K562 (cell line): ENCODE data around the gene TM7SF3. TPM values are rescaled to one million over a fixed set of nuclear protein-coding genes. Genes with fewer than 3 reads are reported as not detected.

Experiments used
- MGA ChIP-seq: fragments of 450-650 bp; IDR thresholded peaks from 2 replicates; pipeline ENCODE4 v1.6.1; 2016; ENCODE audit warnings: mild to moderate bottlenecking, moderate library complexity
- NCOA2 ChIP-seq, 2 experiments: fragments of 450-650 bp; IDR thresholded peaks; 2 replicates each; pipeline ENCODE4 v1.6.1; 2018; ENCODE audit warnings: mild to moderate bottlenecking in 2 of 2, moderate library complexity in 1 of 2; ENCODE audit not compliant: partially characterized antibody in 2 of 2
- SIN3A ChIP-seq, 2 experiments: fragments of 150-350 bp in 1 of 2; IDR thresholded peaks; 2 replicates each; pipeline ENCODE4 v1.6.1; 2011 to 2016; ENCODE audit warnings: borderline replicate concordance in 2 of 2, low read depth in 2 of 2, low read length in 2 of 2, mild to moderate bottlenecking in 2 of 2, moderate library complexity in 2 of 2; ENCODE audit not compliant: control insufficient read depth in 1 of 2
- SP1 ChIP-seq: sonication (generic); formaldehyde crosslinking; IDR thresholded peaks from 2 replicates; pipeline ENCODE4 v1.8.1; 2022; ENCODE audit warnings: mild to moderate bottlenecking, missing genetic modification reagents
- ZNF140 ChIP-seq: fragments of 250-450 bp; sonication (Bioruptor Pico); IDR thresholded peaks from 2 replicates; pipeline ENCODE4 v1.8.0; 2021; ENCODE audit warnings: moderate library complexity, mild to moderate bottlenecking, inconsistent platforms
- polyA plus RNA-seq, 8 experiments: library from polyadenylated mRNA; depleted of rRNA in 4 of 8; stranded (reverse) in 5 of 8; unstranded in 3 of 8; fragments of >200 nt; fragmentation: Nextera tagmentation in 2 of 8; fragmentation: Illumina TruSeq in 1 of 8; extraction: Ambion mirVana in 2 of 8; extraction: Trizol in 1 of 8; gene quantifications; 2 replicates each; pipeline versions ENCODE4 v1.2.1 to v1.2.3, GENCODE V29; 2011 to 2014; ENCODE audit warnings: inconsistent platforms in 1 of 8, missing spikeins in 1 of 8
- total RNA-seq, 7 experiments: library from RNA; depleted of rRNA in 6 of 7; stranded (reverse); fragments of >200 nt in 6 of 7; fragmentation: Illumina TruSeq in 2 of 7; extraction: Trizol in 2 of 7; gene quantifications; 2 replicates each; pipeline versions ENCODE4 v1.2.1 to v1.2.3, GENCODE V29; 2011 to 2021; ENCODE audit warnings: low replicate concordance in 1 of 7
- TF ChIP-seq, protein P1 (sequence below): fragments of 250-450 bp; sonication (Bioruptor Pico); IDR thresholded peaks from 2 replicates; pipeline ENCODE4 v1.4.0; 2020; ENCODE audit warnings: borderline replicate concordance

The TM7SF3 gene
- total and polyA plus RNA-seq, 9 of the 15 experiments (the other 6 are each of a cell fraction or from before 2014, with no cell fraction given) = 9.3 to 90.4 (median 24.8) TPM

GRCh38 chr12:26938701-26939062 lies 75.5 kb downstream of the TM7SF3 start (continued):
- TF ChIP-seq MGA (no peak), SIN3A (IDR thresholded peaks at IDR 0.05; ENCODE audit: borderline replicate concordance in 2 of 2, control insufficient read depth in 1 of 2, low read depth in 2 of 2, low read length in 2 of 2) (0 out of 4 replicates have a peak, but pooled peaks of 1 of the 2 experiments have one; percentile 3), SP1 (CRISPR knock-in tag) (no peak), ZNF140 (no peak), NCOA2 (IDR thresholded peaks at IDR 0.05; ENCODE audit: partially characterized antibody in 2 of 2) (no peak)
- TF ChIP-seq, protein P1, sequence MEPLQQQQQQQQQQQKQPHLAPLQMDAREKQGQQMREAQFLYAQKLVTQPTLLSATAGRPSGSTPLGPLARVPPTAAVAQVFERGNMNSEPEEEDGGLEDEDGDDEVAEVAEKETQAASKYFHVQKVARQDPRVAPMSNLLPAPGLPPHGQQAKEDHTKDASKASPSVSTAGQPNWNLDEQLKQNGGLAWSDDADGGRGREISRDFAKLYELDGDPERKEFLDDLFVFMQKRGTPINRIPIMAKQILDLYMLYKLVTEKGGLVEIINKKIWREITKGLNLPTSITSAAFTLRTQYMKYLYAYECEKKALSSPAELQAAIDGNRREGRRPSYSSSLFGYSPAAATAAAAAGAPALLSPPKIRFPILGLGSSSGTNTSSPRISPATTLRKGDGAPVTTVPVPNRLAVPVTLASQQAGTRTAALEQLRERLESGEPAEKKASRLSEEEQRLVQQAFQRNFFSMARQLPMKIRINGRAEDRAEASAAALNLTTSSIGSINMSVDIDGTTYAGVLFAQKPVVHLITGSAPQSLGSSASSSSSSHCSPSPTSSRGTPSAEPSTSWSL (CRISPR knock-in tag) = no peak
